ENCODE measurements around the gene MAPRE2.
"Not testable (repeated sequence)": the region's sequence is repeated elsewhere in the genome, so short reads cannot be mapped to it uniquely, and the experiment has no call there.

Gene MAPRE2

DNA sequence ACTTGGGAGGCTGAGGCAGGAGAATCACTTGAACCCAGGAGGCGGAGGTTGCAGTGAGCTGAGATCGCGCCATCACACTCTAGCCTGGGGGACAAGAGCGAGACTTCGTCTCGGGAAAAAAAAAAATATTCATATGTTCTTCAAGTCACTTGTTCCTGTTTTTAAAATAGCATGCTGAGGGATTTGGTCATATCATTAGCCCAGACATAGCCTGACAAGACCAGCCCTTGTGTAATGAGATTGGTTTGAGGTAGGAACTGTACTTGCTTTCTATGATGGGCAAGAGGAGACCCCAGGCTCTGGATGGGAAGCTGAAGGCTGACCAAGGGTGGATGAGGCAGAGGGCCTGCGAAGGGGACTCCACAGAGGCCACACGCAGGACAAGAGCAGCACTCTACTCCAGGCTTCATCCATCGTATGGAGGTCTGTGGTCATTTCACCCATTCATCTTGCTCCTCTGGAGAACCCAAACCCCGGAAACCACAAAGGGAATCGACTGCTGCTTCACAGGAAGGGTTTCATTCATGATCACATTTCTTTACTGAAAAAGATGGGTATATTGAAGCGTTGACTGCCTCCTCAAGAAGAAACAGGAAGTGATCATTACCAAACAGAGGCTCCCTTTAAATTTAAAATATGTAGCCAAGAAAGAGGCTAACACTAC is 112.5 kb downstream of the MAPRE2 start:
- no peak for DNase-seq (ENCODE audit: low spot score)

GRCh38 chr18:35155398-35156117 is 114.3 kb downstream of the MAPRE2 start:
- DNase-seq (ENCODE audit: low spot score), result no peak

DNA sequence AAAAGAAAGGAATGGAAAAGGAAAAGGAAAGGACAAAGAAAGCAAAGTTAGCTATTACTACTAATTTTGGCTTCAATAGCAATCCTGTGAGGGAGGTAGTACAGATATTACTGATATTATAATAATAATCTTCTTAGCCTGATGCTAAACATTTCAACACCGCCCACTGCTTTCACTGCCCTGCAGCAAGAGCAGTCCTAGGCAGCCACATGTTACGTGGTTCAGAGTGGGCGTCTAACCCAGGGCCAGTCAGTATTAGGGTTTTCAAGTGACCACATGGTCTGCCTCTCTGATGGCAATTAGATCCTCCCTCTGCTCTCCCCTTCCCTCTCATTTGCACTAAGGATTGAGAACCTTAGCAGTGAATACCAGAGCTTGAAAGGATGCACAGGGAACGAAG is 116.0 kb downstream of the MAPRE2 start:
- no peak for DNase-seq (ENCODE audit: low spot score)

- no peak for DNase-seq (ENCODE audit: low spot score)
These were observed 117.7 kb downstream of the MAPRE2 start for GRCh38 chr18:35158728-35159450.

DNA sequence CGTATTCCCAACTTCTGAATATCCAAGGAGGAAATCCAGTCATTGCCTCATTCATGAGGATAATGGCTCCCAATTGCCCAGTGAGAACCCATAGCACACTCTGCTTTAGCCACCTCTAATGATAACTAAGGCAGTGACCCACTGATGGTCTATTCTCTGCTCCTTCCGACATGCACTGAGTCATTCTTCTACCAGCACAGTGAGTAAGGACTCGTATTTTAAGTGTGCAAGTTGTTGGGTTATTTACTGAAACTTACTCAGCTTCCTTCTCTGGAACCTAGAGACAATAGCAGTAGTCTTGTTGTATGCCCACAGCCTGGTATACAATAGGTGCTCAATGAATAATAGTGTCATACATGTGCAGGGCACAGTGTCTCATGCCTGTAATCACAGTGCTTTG is 118.6 kb downstream of the MAPRE2 start:
- no peak for DNase-seq (ENCODE audit: low spot score)

- no peak for DNase-seq (ENCODE audit: low spot score)
These were observed 120.3 kb downstream of the MAPRE2 start for GRCh38 chr18:35161485-35161884.

DNA sequence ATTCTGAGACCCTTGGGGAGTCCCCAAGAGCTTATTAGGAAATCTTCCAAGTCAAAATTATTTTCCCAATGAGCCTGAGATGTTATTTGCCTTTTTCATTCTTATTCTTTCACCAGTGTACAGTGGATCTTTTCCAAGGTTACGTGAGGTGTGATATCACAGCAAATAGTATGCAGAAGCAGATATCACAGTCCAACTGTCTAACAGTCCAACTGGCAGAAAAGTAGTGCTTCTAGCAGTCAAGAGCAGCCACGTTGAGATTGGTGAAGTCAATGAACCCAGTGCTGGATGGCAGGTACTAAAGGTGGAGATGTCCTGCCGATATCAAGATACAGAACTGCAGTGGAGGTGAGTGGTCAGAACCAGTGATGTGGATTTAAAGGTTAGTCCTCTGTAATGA is 120.7 kb downstream of the MAPRE2 start:
- DNase-seq (ENCODE audit: low spot score), result no peak

DNA sequence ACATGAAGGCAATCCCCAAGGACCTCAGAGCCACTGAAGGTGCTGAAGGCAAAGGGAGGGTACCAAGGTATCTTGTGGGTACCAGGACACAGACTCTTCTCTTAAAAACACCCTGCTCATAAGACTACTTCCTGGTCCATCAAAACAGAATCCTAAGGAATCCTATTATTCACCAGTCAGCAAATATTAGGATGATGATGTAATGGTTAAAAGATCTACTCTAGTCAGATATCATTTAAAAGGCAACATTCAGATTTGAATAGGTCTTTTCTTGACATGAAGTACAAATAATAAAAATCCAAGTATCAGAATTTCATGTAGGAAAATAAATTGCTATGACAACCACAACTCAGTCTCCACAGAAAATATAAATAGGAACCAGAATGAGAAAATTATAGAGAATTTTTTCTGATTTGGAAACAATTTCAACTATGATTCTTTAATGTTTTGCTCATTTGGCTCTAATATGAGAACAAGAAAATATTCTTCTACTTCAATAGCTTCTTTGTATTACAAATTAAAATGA is 121.9 kb downstream of the MAPRE2 start:
- no peak for DNase-seq (ENCODE audit: low spot score)

GRCh38 chr18:35163721-35164120 is 122.5 kb downstream of the MAPRE2 start:
- no peak for DNase-seq (ENCODE audit: low spot score)

DNA sequence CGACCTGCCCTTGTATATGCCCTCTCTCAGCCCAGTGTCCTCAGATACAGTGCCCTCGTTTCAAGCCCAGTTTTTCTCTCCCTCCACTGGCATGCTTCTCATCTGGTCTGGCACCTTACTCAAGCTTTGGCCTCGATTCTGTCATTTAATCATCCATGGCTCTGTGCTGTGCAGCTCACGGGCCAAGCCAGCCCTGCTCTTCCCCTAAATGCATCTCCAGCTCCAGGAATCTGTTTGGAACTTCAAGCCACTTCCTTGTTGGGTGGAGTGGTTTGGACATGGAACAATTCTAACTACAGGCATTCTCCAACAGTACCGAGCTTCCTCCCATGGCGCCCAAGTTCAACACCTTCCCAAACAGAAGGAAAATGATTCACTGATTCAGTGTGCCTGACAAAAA is 122.9 kb downstream of the MAPRE2 start:
- DNase-seq (ENCODE audit: low spot score), result no peak

DNA sequence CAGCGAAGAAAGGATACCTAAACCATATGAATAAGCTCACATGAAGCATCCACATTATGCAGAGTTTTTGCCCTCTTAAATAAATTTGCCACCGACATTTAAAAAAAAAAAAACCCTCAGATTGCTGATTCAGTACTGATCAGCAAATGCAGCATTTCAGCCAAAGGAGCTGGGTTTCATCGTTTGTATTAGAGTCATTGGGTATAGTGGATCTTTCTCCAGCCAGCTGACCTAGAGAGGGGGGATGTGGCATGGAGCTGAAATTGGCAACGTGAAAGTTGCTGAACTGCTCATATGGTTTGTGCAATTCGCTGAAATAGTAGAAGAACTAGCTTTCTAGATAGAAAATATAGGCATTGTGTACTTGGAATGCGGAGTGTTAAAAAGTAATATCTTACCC is 126.1 kb downstream of the MAPRE2 start:
- DNase-seq (ENCODE audit: low spot score), result no peak

DNA sequence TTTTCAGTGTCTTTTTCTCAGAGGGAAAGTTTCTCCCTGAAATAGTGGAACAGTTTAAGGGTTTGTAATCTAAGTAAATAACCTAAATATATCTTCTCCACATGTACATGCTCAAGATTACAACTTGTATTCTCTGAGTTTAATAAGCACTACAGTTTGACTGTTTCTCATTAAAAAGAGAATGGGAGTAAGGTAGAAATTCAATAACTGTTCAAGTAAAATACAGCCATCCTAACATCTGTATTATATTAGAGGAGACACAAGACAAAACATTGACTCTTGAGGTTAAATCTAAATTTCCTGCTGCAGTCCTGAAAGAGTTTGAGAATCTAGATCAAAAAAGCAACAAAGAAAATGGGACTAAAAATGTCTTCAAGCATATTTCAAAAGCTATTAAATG is 126.6 kb downstream of the MAPRE2 start:
- DNase-seq (ENCODE audit: low spot score), result no peak

- not testable (repeated sequence) for DNase-seq (ENCODE audit: low spot score)
These were observed 129.1 kb downstream of the MAPRE2 start for GRCh38 chr18:35170323-35170722.

DNA sequence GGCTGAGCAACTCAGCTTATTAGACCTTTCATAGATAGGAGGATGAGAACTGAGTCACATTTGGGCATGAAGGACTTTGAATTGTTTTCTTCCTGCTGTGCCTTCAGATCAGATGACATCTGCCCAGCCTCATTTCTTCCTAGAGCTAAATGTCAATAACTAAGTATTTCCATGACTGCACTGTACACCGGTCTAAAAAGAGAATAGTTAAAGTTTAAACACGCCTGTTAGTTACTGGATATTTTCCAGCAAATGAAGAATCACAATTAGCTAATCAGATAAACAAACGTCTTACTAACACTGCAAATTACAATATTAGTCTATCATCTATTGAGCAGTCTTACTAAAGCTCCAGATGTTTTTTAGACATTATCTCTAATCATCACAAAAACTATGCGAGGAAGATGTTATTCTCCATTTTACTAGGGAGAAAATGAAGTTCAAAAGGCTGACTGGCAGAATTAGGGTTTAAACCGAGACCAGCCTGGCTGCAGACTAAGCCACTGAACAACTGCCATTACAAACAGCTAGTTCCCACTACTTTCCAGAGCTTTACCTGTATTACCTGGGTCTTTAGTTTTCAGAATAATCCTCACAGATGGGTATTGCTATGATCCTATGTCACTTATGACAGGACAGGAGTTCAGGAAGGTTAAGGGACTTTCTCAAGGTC is 130.2 kb downstream of the MAPRE2 start:
- DNase-seq (ENCODE audit: low spot score), result no peak

GRCh38 chr18:35172009-35172408 is 130.8 kb downstream of the MAPRE2 start:
- DNase-seq (ENCODE audit: low spot score), result no peak

DNA sequence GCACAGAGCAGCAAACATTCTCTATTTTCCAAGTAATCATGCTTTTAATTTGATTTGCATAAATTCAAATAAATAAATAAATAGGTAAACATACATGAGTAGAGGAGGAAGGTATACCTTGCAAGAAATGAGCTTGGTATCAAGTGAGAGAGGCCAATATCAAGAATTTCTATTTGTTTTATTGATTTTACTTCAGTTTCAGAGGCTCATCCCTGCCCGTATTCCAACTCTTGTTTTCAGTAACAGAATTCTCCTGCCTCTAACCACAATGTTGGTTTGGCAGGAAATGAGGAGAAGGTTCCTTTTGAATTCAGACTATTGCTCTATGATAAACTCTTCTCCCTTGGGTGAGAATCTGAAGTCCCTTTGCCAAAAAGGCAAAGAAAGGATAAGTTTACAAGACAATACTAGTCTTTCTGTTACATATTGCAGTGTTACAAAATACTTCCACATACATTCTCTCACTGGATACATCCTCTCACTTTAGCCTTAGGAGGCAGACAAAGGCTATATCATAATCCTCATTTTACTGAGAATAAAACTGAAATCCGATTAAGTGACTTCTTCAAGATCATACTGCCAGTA is 131.3 kb downstream of the MAPRE2 start:
- no peak for DNase-seq (ENCODE audit: low spot score)

- DNase-seq (ENCODE audit: low spot score), result no peak
These were observed 133.0 kb downstream of the MAPRE2 start for GRCh38 chr18:35174093-35174731.

GRCh38 chr18:35174745-35175144 is 133.5 kb downstream of the MAPRE2 start:
- DNase-seq (ENCODE audit: low spot score), result no peak

GRCh38 chr18:35176925-35177324 is 135.7 kb downstream of the MAPRE2 start:
- no peak for DNase-seq (ENCODE audit: low spot score)

DNA sequence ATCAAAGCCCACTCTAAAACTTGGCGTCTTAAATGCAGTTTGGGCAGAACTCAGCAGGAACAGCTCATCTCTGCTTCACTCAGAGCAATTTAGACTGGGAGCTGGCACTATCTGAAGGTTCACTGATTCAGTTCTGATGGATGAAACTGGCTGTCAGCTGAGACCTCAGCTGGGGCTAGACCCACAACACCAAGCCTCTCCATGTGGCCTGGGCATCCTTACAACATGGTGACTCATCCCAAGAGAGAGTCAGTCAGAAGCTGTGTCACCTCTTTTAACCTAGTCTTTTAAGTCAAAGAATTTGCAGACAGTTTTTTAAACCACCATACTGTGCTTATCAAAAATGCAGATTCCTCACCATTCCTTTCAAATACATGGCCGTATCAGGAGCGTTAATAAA is 137.0 kb downstream of the MAPRE2 start:
- no peak for DNase-seq (ENCODE audit: low spot score)

DNA sequence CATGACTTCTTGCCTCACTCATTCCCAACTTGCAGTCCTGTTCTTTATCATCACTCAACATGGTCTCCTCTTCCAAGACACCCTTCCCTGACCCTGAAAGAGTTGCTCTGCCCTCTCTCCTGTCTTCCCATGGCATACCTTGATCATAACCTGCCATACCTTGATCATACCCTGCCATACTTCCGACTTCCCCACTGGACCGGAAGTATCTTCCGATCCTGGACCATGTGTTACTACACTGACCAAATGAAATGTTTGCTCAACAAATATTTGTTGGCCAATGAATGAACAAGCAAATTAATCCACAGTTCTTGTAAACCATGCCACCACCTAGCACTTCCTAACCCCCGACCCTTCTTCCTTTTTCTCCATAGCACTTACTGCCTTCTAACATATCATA is 138.7 kb downstream of the MAPRE2 start:
- no peak for DNase-seq (ENCODE audit: low spot score)

GRCh38 chr18:35180455-35180854 is 139.2 kb downstream of the MAPRE2 start:
- DNase-seq (ENCODE audit: low spot score), result no peak

Measured in CD4-positive, alpha-beta T cell treated with Interleukin-6 at 100 ng/mL for 8 hours (primary cell).